GM10266 (cell line): ENCODE measurements around the gene IL1RAPL1.

ENCODE experiments used
- DNase-seq: peaks from one replicate; pipeline ENCODE4 v3.0.0; 2012; ENCODE audit errors: extremely low spot score
- TF ChIP-seq, protein P1 (sequence below): IDR thresholded peaks from 2 replicates; pipeline ENCODE4 v1.5.1; 2012; ENCODE audit warnings: mild to moderate bottlenecking, low read depth; ENCODE audit not compliant: control insufficient read depth, insufficient read depth; ENCODE audit errors: missing control alignments

The IL1RAPL1 gene

DNA sequence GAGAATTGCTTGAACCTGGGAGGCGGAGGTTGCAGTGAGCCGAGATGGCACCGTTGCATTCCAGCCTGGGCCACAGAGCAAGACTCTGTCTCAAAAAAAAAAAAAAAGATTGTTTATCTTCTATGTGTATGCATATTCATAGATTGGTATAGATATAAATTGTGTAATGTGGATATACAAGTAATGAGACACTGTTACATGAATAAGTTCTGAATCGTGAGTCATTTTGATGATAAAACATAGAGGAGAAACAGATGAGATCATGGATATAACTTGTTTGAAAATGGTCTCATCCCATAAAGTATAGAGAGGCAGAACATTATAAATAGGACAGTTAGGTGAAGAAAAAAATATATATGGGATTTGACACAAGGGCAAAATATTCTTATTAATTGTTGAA, 628.0 kb downstream of the IL1RAPL1 start:
- no peak for DNase-seq
- TF ChIP-seq, protein P1, sequence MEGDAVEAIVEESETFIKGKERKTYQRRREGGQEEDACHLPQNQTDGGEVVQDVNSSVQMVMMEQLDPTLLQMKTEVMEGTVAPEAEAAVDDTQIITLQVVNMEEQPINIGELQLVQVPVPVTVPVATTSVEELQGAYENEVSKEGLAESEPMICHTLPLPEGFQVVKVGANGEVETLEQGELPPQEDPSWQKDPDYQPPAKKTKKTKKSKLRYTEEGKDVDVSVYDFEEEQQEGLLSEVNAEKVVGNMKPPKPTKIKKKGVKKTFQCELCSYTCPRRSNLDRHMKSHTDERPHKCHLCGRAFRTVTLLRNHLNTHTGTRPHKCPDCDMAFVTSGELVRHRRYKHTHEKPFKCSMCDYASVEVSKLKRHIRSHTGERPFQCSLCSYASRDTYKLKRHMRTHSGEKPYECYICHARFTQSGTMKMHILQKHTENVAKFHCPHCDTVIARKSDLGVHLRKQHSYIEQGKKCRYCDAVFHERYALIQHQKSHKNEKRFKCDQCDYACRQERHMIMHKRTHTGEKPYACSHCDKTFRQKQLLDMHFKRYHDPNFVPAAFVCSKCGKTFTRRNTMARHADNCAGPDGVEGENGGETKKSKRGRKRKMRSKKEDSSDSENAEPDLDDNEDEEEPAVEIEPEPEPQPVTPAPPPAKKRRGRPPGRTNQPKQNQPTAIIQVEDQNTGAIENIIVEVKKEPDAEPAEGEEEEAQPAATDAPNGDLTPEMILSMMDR = no peak

DNA sequence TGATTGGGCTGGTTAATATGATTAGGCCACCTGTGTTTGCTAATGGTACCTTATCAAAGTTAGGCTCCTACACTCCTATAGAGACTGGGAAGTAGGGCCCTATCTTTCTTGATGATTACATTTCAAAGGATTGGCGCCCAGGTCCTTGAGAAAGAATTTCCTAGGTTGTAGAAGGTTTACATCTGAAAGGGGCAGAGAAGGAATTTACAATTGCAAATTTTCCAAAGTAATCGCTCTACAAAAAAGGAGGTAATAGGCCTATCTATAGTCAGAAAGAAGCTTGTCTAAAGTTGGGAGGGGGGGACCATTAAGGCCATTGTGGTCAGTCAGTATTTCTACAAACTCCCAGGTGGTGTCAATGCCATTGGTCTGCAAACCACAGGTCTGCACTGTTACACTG, 638.4 kb downstream of the IL1RAPL1 start:
- no peak for DNase-seq
- TF ChIP-seq, protein P1 = no peak

GRCh38 chrX:29229802-29230201, 642.6 kb downstream of the IL1RAPL1 start:
- DNase-seq = no peak
- TF ChIP-seq, protein P1 = no peak

DNA sequence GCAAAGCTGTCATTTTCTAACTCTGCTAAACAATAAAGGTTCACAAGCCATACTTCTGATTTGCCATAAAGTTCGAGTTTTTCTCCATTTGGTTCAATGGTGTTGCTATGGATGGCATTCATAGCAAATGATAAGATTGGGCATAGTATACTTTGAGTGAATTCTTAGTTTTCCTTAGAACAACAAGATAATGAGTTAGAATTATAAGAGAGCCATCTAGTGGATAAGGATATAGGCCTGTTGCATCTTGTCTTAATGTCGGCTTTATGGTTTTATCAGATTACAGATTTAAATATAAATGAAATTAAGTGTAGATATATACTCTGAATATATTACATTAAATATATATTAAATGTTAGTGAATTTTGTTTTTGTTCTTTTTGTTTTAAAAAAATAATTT, 644.6 kb downstream of the IL1RAPL1 start:
- TF ChIP-seq, protein P1 = no peak
- no peak for DNase-seq

- TF ChIP-seq, protein P1 = no peak
- no peak for DNase-seq
Measured at GRCh38 chrX:29233592-29234183, 646.4 kb downstream of the IL1RAPL1 start.

DNA sequence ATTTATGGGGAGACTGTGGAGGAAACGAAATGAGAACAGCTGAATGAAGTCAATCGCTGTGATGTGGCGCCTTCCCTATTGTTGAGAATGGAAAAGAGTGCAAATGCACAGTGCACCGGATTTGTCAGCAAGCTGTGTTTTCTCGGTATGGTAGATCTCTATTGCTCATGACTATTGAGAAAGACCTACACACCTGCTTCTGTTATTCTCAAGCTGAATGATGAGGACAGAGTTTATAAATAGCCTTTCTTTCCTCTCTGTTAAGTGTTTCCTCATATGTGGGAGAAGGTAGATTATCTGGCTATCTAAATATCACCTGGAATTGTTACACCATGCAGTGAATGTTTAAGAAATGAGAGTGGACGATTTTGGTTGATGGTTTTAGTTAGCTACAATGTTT, 650.7 kb downstream of the IL1RAPL1 start:
- TF ChIP-seq, protein P1 = no peak
- DNase-seq = no peak

- TF ChIP-seq, protein P1 = no peak
- DNase-seq = no peak
Measured at GRCh38 chrX:29241809-29242208, 654.6 kb downstream of the IL1RAPL1 start.
